GM12874 (cell line): ENCODE results near the gene CCM2.
A peak's percentile ranks its signal among the peaks of the same experiment; 100 is the strongest.

Experiments
- CTCF ChIP-seq: IDR thresholded peaks from 2 replicates; pipeline ENCODE4 v1.5.1; 2011; ENCODE audit warnings: low read depth, mild to moderate bottlenecking, control low read depth, low read length, moderate library complexity; ENCODE audit not compliant: insufficient read depth

Gene CCM2

GRCh38 chr7:44976746-44977196 lies 23.2 kb upstream of the CCM2 start:
- no peak for TF ChIP-seq CTCF

- no peak for TF ChIP-seq CTCF
These were observed 22.6 kb upstream of the CCM2 start for GRCh38 chr7:44977304-44977958.

GRCh38 chr7:44977959-44978335 lies 22.1 kb upstream of the CCM2 start:
- TF ChIP-seq CTCF = no peak

GRCh38 chr7:44978511-44979366 lies 21.3 kb upstream of the CCM2 start, which contains the start of gene MYO1G:
Gene MYO1G (minus strand): TSS chr7:44979015. CDS start chr7:44978961, 54 bp downstream.
- TF ChIP-seq CTCF = no peak

- peak; percentile 67 for TF ChIP-seq CTCF
These were observed 20.3 kb upstream of the CCM2 start for GRCh38 chr7:44979481-44980392.

- no peak for TF ChIP-seq CTCF
These were observed 19.5 kb upstream of the CCM2 start for GRCh38 chr7:44980393-44981034.
